CD4-positive, CD25-positive, alpha-beta regulatory T cell (primary cell): ENCODE data around the gene PSAP. TPM values are rescaled to one million over a fixed set of nuclear protein-coding genes. Genes with fewer than 3 reads are reported as not detected.
A peak's percentile ranks its signal among the peaks of the same experiment; 100 is the strongest.
"Not testable (repeated sequence)": the region's sequence is repeated elsewhere in the genome, so short reads cannot be mapped to it uniquely, and the experiment has no call there.

ENCODE experiments used
- ATAC-seq, 2 donors: fragments of 150-1000 bp; cut with Tn5 transposase; one replicate each; pipeline ENCODE4 v1.10.0; 2021; ENCODE audit warnings: low read depth in 2 of 2, moderate number of reproducible peaks in 2 of 2, moderate library complexity in 1 of 2
- DNase-seq, 3 donors: peaks; one replicate each; pipeline versions ENCODE4 v3.0.0 to v3.0.0-alpha.2; 2012 to 2022; ENCODE audit warnings: mixed read lengths in 1 of 3
- H3K27ac ChIP-seq: one replicate; pipeline ENCODE4 v1.7.0; 2013; ENCODE audit warnings: mild to moderate bottlenecking, low read length; ENCODE audit not compliant: insufficient read depth, poor library complexity, severe bottlenecking
- H3K27me3 ChIP-seq: one replicate; pipeline ENCODE4 v1.7.0; 2013; ENCODE audit warnings: low read length; ENCODE audit not compliant: control insufficient read depth, insufficient read depth
- H3K36me3 ChIP-seq: one replicate; pipeline ENCODE4 v1.7.0; 2013; ENCODE audit warnings: mild to moderate bottlenecking, low read length, moderate library complexity; ENCODE audit not compliant: control insufficient read depth, insufficient read depth
- H3K4me1 ChIP-seq: 2 replicates; pipeline ENCODE4 v1.7.0; 2013; ENCODE audit warnings: mild to moderate bottlenecking, low read length; ENCODE audit not compliant: insufficient read depth, control insufficient read depth, poor library complexity, severe bottlenecking
- H3K4me3 ChIP-seq: one replicate; pipeline ENCODE4 v1.7.0; 2013; ENCODE audit warnings: low read depth, mild to moderate bottlenecking, low read length, moderate library complexity
- H3K9me3 ChIP-seq, 2 experiments: 1 replicate in 1 of 2; 2 replicates in 1 of 2; pipeline ENCODE4 v1.7.0; 2013; ENCODE audit warnings: low read length in 2 of 2, mild to moderate bottlenecking in 1 of 2, moderate library complexity in 1 of 2; ENCODE audit not compliant: control insufficient read depth in 2 of 2
- H3K27ac Mint-ChIP-seq, 3 donors: one replicate each; pipeline ENCODE4 v1.8.0; 2020 to 2022; ENCODE audit warnings: mild to moderate bottlenecking in 3 of 3, mixed read lengths in 3 of 3, moderate library complexity in 2 of 3
- H3K27me3 Mint-ChIP-seq: one replicate; pipeline ENCODE4 v1.8.0; 2022; ENCODE audit warnings: mild to moderate bottlenecking, mixed read lengths
- H3K36me3 Mint-ChIP-seq: one replicate; pipeline ENCODE4 v1.8.0; 2020; ENCODE audit warnings: mixed read lengths
- H3K4me1 Mint-ChIP-seq, 4 donors: one replicate each; pipeline ENCODE4 v1.8.0; 2020 to 2022; ENCODE audit warnings: mixed read lengths in 4 of 4, mild to moderate bottlenecking in 1 of 4
- H3K4me3 Mint-ChIP-seq, 4 donors: one replicate each; pipeline ENCODE4 v1.8.0; 2020 to 2022; ENCODE audit warnings: mild to moderate bottlenecking in 4 of 4, mixed read lengths in 4 of 4, moderate library complexity in 3 of 4
- H3K9me3 Mint-ChIP-seq, 7 donors: one replicate each; pipeline ENCODE4 v1.8.0; 2020 to 2022; ENCODE audit warnings: mixed read lengths in 7 of 7, mild to moderate bottlenecking in 3 of 7, moderate library complexity in 2 of 7
- polyA plus RNA-seq, 4 donors: library from polyadenylated mRNA; unstranded; fragments of 300-500 nt; fragmentation: Illumina TruSeq; gene quantifications; one replicate each; pipeline ENCODE4 v1.2.3, GENCODE V29; 2021
- total RNA-seq: library from RNA; stranded (reverse); gene quantifications from one replicate; pipeline ENCODE4 v1.2.3, GENCODE V29; 2022

PSAP gene
- total and polyA plus RNA-seq, 5 donors from 2014 or later, result 186 to 560 (median 530) TPM

DNA sequence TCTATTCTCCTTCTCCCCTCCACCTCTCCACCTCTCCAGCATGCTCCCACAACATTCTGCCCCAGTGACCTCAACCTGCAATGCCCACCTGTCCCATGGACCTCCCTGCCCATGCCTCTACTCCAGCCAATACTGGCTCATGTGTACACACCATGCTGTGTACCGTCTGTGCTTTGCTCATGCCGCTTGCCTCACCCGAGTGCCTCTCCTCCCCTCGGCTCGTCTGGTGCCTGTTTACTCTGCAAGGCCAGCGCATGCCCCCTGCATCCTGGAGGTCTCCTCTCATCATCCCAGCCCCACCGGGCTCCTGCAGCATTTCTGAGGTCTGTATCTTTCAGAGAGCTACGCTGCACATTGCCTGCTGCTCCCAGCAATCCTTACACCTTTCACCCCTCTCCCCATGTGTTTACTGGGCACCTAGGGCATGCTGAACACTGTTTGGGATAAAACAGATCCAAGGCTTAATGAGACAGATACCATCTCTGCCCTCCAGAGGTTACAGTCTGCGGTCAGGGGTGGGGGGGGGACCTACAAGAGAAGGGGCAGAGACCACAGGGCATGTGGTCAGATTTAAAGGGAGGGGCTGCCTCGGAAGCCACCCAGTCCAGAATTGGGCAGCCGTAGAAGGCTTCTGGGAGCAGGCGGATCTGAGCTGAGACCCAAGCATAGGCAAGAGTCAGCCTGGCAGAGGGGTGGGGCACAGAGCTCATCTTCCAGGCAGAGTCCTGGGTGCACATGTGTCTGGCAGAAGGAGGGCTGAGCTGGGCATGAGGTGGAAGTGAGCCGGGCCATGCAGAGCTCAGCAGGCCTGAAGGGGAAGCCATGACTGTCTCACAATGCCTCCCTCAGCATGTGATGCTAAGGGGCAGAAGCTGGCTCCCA lies 29.6 kb upstream of the PSAP start:
- Mint-ChIP-seq H3K27ac (peak overlapping the region in 1 of 3 donors; percentile 76), H3K9me3 (peaks cover 0 to 3% (median 0%) of the 10 kb centered on the region in 7 donors)

DNA sequence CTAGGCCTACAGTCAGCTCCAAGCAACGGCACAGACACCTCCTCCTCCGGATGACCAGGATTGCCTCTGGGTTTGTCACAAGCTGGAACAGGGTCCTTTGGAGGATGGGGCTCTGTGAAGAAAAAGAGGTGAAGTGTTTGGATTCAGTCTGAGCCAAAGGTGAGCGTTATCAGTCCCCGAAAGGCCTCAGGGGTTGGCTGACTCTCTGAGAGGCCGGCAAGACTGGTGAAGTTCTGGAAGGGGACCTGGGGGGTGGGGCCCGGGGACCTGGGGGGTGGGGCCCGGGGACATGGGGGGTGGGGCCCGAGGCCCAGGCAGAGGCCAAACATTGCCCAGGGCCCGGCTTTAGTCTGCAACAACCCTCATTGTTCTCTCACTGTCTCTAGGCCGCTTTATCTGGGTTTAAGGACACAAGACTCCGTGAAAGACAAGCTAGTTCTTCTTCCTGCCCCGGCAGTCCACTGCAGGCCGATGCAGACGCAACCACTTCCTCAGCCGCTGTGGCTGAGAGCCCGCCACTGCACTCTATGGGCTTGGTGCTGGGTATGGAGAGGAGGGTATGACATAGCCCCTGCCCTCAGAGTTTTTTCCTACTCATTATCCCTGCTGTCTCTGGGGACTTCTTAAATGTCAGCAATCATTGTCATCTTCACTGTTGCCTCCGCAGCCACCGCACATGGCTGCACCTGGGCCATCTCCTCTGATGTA lies 27.4 kb upstream of the PSAP start:
- Histone ChIP-seq H3K27me3 (no peaks in the 10 kb centered on the region), H3K9me3 (no peaks in the 10 kb centered on the region), H3K4me3 (no peak overlapping the region), H3K36me3 (no peaks in the 10 kb centered on the region), H3K27ac (no peak overlapping the region), H3K4me1 (peaks cover 16% of the 10 kb centered on the region)
- Mint-ChIP-seq H3K4me1 (peaks cover 4 to 38% (median 17%) of the 10 kb centered on the region in 4 donors), H3K9me3 (peaks cover 0 to 6% (median 0%) of the 10 kb centered on the region in 7 donors), H3K27me3 (peaks cover 4% of the 10 kb centered on the region), H3K36me3 (peaks cover 2% of the 10 kb centered on the region), H3K27ac (peak overlapping the region; percentile 58 to 84 (median 62)), H3K4me3 (peak overlapping the region; percentile 6 to 70 (median 36))
- peak in 2 of 3 donors; percentile 24 to 65 for DNase-seq
- peak; percentile 83 to 89 for ATAC-seq

More for the DNA sequence above, 29.6 kb upstream of the PSAP start:
- Histone ChIP-seq H3K4me1 (peaks cover 21% of the 10 kb centered on the region), H3K27me3 (no peaks in the 10 kb centered on the region), H3K9me3 (no peaks in the 10 kb centered on the region), H3K27ac (no peak overlapping the region), H3K36me3 (no peaks in the 10 kb centered on the region), H3K4me3 (no peak overlapping the region)
- peaks cover 5 to 48% (median 26%) of the 10 kb centered on the region in 4 donors for H3K4me1 Mint-ChIP-seq
- H3K27me3 Mint-ChIP-seq, result peaks cover 4% of the 10 kb centered on the region
- peak in 1 of 2 donors; percentile 17 for ATAC-seq
- H3K4me3 Mint-ChIP-seq, result peak overlapping the region in 1 of 4 donors; percentile 61
- DNase-seq, result no peak
- H3K36me3 Mint-ChIP-seq, result no peaks in the 10 kb centered on the region

DNA sequence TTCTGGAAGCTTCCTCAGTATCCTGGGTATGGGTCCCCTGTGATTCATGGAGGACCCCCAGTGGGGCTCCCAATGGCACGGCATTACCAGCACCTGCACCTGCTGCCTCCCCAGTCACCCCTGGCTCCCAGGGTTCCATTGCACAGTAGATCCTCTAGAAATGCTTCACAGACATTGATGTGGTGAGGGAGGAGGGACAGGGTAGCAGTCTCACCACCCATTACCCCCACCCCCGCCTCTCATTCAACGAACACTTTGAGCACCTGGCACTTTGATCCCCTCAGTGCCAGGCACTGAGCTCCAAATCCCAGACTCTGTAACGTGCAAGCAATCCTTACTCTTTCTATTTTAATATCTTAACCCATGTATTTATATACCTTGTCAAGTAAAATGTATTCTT lies 26.8 kb upstream of the PSAP start:
- H3K9me3 Mint-ChIP-seq, result peaks cover 0 to 6% (median 0%) of the 10 kb centered on the region in 7 donors

DNA sequence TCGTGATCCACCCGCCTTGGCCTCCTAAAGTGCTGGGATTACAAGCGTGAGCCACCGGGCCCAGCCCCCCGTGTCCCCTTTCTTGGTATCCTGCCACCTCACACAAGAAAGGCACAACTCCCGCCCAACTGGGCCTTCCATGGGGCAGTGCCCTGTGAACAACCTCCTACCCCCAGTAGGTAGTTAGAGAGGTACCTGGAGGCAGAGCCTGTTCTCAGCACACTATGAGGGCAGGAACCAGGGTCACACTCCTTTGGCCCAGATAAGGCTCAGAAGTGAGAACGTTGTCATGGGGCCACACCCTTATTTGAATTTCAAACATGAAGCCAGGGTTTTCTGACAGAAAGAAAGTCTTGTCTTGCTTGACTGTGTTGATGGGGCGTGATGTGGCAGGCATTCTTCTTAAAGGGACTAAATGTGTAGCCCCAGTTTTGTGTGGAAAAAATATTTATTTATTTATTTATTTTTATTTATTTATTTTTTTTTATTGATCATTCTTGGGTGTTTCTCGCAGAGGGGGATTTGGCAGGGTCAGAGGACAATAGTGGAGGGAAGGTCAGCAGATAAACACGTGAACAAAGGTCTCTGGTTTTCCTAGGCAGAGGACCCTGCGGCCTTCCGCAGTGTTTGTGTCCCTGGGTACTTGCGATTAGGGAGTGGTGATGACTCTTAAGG lies 23.8 kb upstream of the PSAP start:
- not testable (repeated sequence) for ATAC-seq, H3K4me3 ChIP-seq, H3K4me1 ChIP-seq, H3K36me3 ChIP-seq, H3K9me3 Mint-ChIP-seq, H3K27ac ChIP-seq, H3K27me3 ChIP-seq, H3K36me3 Mint-ChIP-seq, H3K27ac Mint-ChIP-seq, H3K4me3 Mint-ChIP-seq, H3K27me3 Mint-ChIP-seq, H3K9me3 ChIP-seq
- H3K4me1 Mint-ChIP-seq, result peaks cover 0 to 21% (median 11%) of the 10 kb centered on the region in 4 donors
- peak in 1 of 3 donors; percentile 30 for DNase-seq

More for the DNA sequence above, 26.8 kb upstream of the PSAP start:
- peaks cover 11% of the 10 kb centered on the region for H3K4me1 ChIP-seq
- Mint-ChIP-seq H3K27me3 (peaks cover 4% of the 10 kb centered on the region), H3K4me1 (peaks cover 0 to 31% (median 11%) of the 10 kb centered on the region in 4 donors), H3K4me3 (peak overlapping the region in 3 of 4 donors; percentile 6 to 70 (median 36)), H3K27ac (peak overlapping the region in 2 of 3 donors; percentile 62 to 84), H3K36me3 (peaks cover 2% of the 10 kb centered on the region)
- ATAC-seq (no peak), DNase-seq (no peak)
- H3K9me3 ChIP-seq, result no peaks in the 10 kb centered on the region
- H3K27ac ChIP-seq, result no peak overlapping the region
- H3K27me3 ChIP-seq, result no peaks in the 10 kb centered on the region
- H3K36me3 ChIP-seq, result no peaks in the 10 kb centered on the region
- no peak overlapping the region for H3K4me3 ChIP-seq

DNA sequence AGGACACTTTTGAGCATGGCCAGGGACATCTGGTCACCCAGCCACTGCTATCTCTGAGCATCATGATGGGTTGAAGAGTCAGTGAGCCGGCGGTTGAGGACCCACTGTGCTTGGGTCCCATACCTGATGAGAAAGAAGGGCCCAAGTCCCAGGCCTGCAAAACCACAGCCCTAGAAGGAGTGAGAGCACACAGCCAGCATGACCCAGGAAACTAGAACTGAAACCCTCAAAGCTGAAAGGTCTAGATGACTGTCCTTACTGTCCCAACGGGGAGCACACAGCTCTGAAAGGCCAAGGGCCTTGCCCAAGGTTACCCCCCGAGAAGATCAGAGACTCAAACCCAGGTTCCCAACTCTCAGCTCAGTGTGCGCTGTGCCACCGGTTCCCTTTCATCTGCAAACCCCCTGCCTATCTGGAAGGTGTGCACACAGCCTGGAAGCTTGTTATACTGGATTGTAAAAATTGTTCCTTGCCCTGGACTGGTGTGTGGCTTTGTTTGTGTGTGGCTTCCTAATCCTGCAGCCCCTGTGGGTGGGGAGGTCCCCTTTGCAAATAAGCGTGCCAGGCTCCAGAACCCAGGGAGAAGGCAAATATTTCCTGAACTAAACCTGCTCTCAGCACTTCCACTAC lies 22.6 kb upstream of the PSAP start:
- Mint-ChIP-seq H3K4me1 (peaks cover 0 to 14% (median 8%) of the 10 kb centered on the region in 4 donors), H3K27me3 (peaks cover 4% of the 10 kb centered on the region), H3K4me3 (no peak overlapping the region), H3K27ac (no peak overlapping the region), H3K36me3 (peaks cover 2% of the 10 kb centered on the region), H3K9me3 (peaks cover 0 to 6% (median 0%) of the 10 kb centered on the region in 7 donors)
- no peaks in the 10 kb centered on the region for H3K9me3 ChIP-seq
- DNase-seq (no peak), ATAC-seq (no peak)
- H3K36me3 ChIP-seq, result no peaks in the 10 kb centered on the region
- no peak overlapping the region for H3K4me3 ChIP-seq
- no peak overlapping the region for H3K27ac ChIP-seq
- H3K4me1 ChIP-seq, result peaks cover 6% of the 10 kb centered on the region
- H3K27me3 ChIP-seq, result no peaks in the 10 kb centered on the region

DNA sequence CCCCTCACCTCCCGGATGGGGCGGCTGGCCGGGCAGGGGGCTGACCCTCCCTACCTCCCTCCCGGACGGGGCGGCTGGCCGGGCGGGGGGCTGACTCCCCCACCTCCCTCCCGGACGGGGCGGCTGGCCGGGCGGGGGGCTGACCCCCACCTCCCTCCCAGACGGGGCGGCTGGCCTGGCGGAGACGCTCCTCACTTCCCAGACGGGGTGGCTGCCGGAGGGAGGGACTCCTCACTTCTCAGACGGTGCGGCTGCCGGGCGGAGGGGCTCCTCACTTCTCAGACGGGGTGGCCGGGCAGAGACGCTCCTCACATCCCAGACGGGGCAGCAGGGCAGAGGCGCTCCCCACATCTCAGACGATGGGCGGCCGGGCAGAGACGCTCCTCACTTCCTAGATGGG lies 18.6 kb upstream of the PSAP start:
- not testable (repeated sequence) for ATAC-seq, H3K4me1 ChIP-seq, H3K27ac Mint-ChIP-seq

DNA sequence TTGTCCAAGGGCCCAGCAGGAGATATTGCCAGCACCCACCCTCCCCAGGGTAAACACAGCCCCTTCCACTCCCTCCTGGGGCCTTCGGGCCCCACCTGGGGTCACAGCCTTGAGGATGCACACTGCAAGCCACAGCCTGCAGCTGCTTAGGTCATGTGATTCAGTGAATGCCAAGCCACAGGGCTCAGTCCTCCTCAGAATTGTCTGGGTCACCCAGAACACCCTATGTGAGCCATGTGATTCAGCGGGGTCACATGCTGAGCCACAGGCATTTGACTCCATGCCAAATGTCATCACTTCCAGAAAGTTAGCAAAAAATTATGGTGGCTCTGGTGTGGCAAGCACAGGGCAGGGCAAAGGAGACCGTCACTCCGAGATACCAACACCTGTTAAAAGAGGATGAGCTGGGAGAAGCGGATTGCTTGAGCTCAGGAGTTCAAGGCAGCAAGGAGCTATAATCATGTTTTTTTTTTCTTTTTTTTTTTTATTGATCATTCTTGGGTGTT lies 17.2 kb upstream of the PSAP start:
- Mint-ChIP-seq H3K4me3 (no peak overlapping the region), H3K9me3 (no peaks in the 10 kb centered on the region), H3K36me3 (no peaks in the 10 kb centered on the region), H3K27me3 (no peaks in the 10 kb centered on the region), H3K4me1 (no peaks in the 10 kb centered on the region), H3K27ac (no peak overlapping the region)
- Histone ChIP-seq H3K27me3 (no peaks in the 10 kb centered on the region), H3K4me3 (no peak overlapping the region), H3K36me3 (no peaks in the 10 kb centered on the region), H3K4me1 (no peaks in the 10 kb centered on the region), H3K27ac (no peak overlapping the region), H3K9me3 (no peaks in the 10 kb centered on the region)
- DNase-seq, result no peak
- ATAC-seq, result peak; percentile 46 to 55

More for the DNA sequence above, 18.6 kb upstream of the PSAP start:
- not testable (repeated sequence) for H3K27ac ChIP-seq, H3K4me1 Mint-ChIP-seq, DNase-seq, H3K9me3 ChIP-seq, H3K27me3 ChIP-seq, H3K36me3 ChIP-seq, H3K36me3 Mint-ChIP-seq, H3K9me3 Mint-ChIP-seq, H3K4me3 ChIP-seq, H3K27me3 Mint-ChIP-seq, H3K4me3 Mint-ChIP-seq
